Gastroesophageal sphincter (tissue), 3 donors: ENCODE data around the gene TMEM120B.

Experiments used
- EP300 ChIP-seq: sonication (generic); formaldehyde crosslinking; IDR thresholded peaks from one replicate; pipeline ENCODE4 v1.6.1; 2017; ENCODE audit warnings: antibody characterized with exemption, mild to moderate bottlenecking
- POLR2A ChIP-seq, 2 donors: fragments of 450-650 bp; IDR thresholded peaks; one replicate each; pipeline ENCODE4 v1.6.1; 2017; ENCODE audit warnings: antibody characterized with exemption in 2 of 2, mild to moderate bottlenecking in 2 of 2, moderate library complexity in 1 of 2
- POLR2AphosphoS5 ChIP-seq: sonication (generic); formaldehyde crosslinking; IDR thresholded peaks from one replicate; pipeline ENCODE4 v1.6.1; 2017; ENCODE audit warnings: antibody characterized with exemption
- TF ChIP-seq, protein P1 (sequence below), 4 experiments: fragments of 200-600 bp in 2 of 4; fragments of 450-650 bp in 2 of 4; sonication (generic) in 1 of 4; IDR thresholded peaks; one replicate each; pipeline ENCODE4 v1.5.1; 2017 to 2019; ENCODE audit warnings: antibody characterized with exemption in 4 of 4, mild to moderate bottlenecking in 2 of 4, moderate library complexity in 2 of 4

DNA sequence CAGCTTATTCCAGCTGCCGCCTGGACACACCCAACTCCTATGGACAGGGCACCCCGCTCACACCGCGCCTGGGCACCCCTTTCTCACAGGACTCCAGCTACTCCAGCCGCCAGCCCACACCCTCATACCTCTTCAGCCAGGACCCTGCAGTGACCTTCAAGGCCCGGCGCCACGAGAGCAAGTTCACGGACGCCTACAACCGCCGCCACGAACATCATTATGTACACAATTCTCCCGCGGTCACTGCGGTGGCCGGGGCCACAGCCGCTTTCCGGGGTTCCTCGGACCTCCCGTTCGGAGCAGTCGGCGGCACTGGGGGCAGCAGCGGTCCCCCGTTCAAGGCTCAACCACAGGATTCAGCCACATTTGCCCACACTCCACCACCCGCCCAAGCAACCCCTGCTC, 97.2 kb downstream of the TMEM120B start:
- no peak for TF ChIP-seq POLR2A (IDR thresholded peaks at IDR 0.05)
- TF ChIP-seq, protein P1, sequence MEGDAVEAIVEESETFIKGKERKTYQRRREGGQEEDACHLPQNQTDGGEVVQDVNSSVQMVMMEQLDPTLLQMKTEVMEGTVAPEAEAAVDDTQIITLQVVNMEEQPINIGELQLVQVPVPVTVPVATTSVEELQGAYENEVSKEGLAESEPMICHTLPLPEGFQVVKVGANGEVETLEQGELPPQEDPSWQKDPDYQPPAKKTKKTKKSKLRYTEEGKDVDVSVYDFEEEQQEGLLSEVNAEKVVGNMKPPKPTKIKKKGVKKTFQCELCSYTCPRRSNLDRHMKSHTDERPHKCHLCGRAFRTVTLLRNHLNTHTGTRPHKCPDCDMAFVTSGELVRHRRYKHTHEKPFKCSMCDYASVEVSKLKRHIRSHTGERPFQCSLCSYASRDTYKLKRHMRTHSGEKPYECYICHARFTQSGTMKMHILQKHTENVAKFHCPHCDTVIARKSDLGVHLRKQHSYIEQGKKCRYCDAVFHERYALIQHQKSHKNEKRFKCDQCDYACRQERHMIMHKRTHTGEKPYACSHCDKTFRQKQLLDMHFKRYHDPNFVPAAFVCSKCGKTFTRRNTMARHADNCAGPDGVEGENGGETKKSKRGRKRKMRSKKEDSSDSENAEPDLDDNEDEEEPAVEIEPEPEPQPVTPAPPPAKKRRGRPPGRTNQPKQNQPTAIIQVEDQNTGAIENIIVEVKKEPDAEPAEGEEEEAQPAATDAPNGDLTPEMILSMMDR (IDR thresholded peaks at IDR 0.05): no peak
- TF ChIP-seq POLR2AphosphoS5: no peak
- no peak for TF ChIP-seq EP300
